Testis (tissue), 3 donors: ENCODE results near the gene ITGB4. TPM values are rescaled to one million over a fixed set of nuclear protein-coding genes. Genes with fewer than 3 reads are reported as not detected.

ENCODE experiments used
- DNase-seq: peaks from one replicate; pipeline ENCODE4 v3.0.0-alpha.2; 2019
- H3K27ac ChIP-seq, 2 donors: fragments of 200-600 bp; sonication (generic); one replicate each; pipeline ENCODE4 v1.5.1; 2019
- H3K27me3 ChIP-seq: fragments of 200-600 bp; sonication (generic); one replicate; pipeline ENCODE4 v1.5.1; 2019
- H3K36me3 ChIP-seq: fragments of 200-600 bp; sonication (generic); one replicate; pipeline ENCODE4 v1.5.1; 2017; ENCODE audit warnings: low read depth; ENCODE audit errors: missing control alignments
- H3K4me1 ChIP-seq: fragments of 200-600 bp; sonication (generic); one replicate; pipeline ENCODE4 v1.5.1; 2019
- H3K4me3 ChIP-seq, 2 donors: fragments of 200-600 bp; sonication (generic); one replicate each; pipeline ENCODE4 v1.5.1; 2017 to 2019
- H3K9me3 ChIP-seq: fragments of 200-600 bp; sonication (generic); one replicate; pipeline ENCODE4 v1.5.1; 2017
- POLR2A ChIP-seq: fragments of 450-650 bp; IDR thresholded peaks from one replicate; pipeline ENCODE4 v1.6.1; 2017; ENCODE audit warnings: antibody characterized with exemption, mild to moderate bottlenecking, moderate library complexity
- WGBS, 2 donors: methylation state at CpG; one replicate each; pipeline ENCODE4 v1.1.5; 2018; 5-methylcytosine and 5-hydroxymethylcytosine counted together
- intact Hi-C: fragments of 100-400 bp; cut with DNase I; formaldehyde crosslinking; loops from one replicate; pipeline ENCODE4 v1.15.1; 2023; ENCODE audit warnings: low total_unique reads
- polyA plus RNA-seq: library from polyadenylated mRNA; stranded (reverse); fragments of 350-450 nt; fragmentation: Illumina TruSeq; extraction: RNeasy Lipid Tissue Mini Kit (QIAGEN cat#74804); gene quantifications from one replicate; pipeline ENCODE4 v1.2.3, GENCODE V29; 2014; ENCODE audit warnings: low read depth, low replicate concordance; ENCODE audit not compliant: insufficient read depth
- total RNA-seq, 2 donors: library from RNA; depleted of rRNA; stranded (reverse); fragments of >200 nt; gene quantifications; one replicate each; pipeline ENCODE4 v1.2.3, GENCODE V29; 2016
- TF ChIP-seq, protein P1 (sequence below), 3 experiments: fragments of 450-650 bp in 2 of 3; fragments of 200-600 bp in 1 of 3; sonication (generic) in 1 of 3; IDR thresholded peaks; one replicate each; pipeline ENCODE4 v1.5.1; 2016 to 2019; ENCODE audit warnings: antibody characterized with exemption in 3 of 3, mild to moderate bottlenecking in 2 of 3, moderate library complexity in 1 of 3

The ITGB4 gene
- total and polyA plus RNA-seq, 3 donors from 2014 or later = 7.6 to 16.4 (median 11.6) TPM

- TF ChIP-seq, protein P1, sequence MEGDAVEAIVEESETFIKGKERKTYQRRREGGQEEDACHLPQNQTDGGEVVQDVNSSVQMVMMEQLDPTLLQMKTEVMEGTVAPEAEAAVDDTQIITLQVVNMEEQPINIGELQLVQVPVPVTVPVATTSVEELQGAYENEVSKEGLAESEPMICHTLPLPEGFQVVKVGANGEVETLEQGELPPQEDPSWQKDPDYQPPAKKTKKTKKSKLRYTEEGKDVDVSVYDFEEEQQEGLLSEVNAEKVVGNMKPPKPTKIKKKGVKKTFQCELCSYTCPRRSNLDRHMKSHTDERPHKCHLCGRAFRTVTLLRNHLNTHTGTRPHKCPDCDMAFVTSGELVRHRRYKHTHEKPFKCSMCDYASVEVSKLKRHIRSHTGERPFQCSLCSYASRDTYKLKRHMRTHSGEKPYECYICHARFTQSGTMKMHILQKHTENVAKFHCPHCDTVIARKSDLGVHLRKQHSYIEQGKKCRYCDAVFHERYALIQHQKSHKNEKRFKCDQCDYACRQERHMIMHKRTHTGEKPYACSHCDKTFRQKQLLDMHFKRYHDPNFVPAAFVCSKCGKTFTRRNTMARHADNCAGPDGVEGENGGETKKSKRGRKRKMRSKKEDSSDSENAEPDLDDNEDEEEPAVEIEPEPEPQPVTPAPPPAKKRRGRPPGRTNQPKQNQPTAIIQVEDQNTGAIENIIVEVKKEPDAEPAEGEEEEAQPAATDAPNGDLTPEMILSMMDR (IDR thresholded peaks at IDR 0.05) = no peak
- TF ChIP-seq POLR2A = no peak
- intact Hi-C loops = no loop called here
- no peaks in the 10 kb centered on the region for H3K27me3 ChIP-seq
- H3K27ac ChIP-seq = no peak overlapping the region
- DNase-seq = no peak
- peaks cover 2% of the 10 kb centered on the region for H3K4me1 ChIP-seq
- no peak overlapping the region for H3K4me3 ChIP-seq
- H3K9me3 ChIP-seq = no peaks in the 10 kb centered on the region
- 97 to 99% methylated on average over 7 of the region's 7 CpGs for WGBS, 2 donors
- H3K36me3 ChIP-seq = no peaks in the 10 kb centered on the region
Measured at GRCh38 chr17:75725504-75725903, 4.2 kb downstream of the ITGB4 start.

DNA sequence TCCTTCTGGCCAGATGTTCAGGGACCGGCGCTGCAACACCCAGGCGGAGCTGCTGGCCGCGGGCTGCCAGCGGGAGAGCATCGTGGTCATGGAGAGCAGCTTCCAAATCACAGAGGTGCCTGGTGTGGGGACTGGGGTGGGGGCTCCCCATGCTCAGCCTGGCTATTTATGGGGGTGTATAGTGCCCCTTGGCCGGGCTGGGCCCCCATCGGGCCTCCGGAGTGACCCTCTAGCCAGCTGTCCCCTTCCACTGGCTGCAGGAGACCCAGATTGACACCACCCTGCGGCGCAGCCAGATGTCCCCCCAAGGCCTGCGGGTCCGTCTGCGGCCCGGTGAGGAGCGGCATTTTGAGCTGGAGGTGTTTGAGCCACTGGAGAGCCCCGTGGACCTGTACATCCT, 6.1 kb downstream of the ITGB4 start:
- no peak overlapping the region for H3K4me3 ChIP-seq
- no peak overlapping the region for H3K27ac ChIP-seq
- no peaks in the 10 kb centered on the region for H3K4me1 ChIP-seq
- no peaks in the 10 kb centered on the region for H3K27me3 ChIP-seq
- intact Hi-C loops = no loop called here
- no peak for DNase-seq
- H3K9me3 ChIP-seq = no peaks in the 10 kb centered on the region
- TF ChIP-seq, protein P1 (IDR thresholded peaks at IDR 0.05) = no peak
- no peak for TF ChIP-seq POLR2A
- 89 to 100% methylated on average over 1 to 18 of the region's 18 CpGs for WGBS, 2 donors
- H3K36me3 ChIP-seq = no peaks in the 10 kb centered on the region

GRCh38 chr17:75729351-75729750, 8.1 kb downstream of the ITGB4 start:
- WGBS, 2 donors = 89 to 96% methylated on average over 5 to 7 of the region's 7 CpGs
- intact Hi-C loops = no loop called here
- DNase-seq = no peak
- H3K4me1 ChIP-seq = no peaks in the 10 kb centered on the region
- H3K4me3 ChIP-seq = no peak overlapping the region
- H3K27ac ChIP-seq = no peak overlapping the region
- no peaks in the 10 kb centered on the region for H3K9me3 ChIP-seq
- no peaks in the 10 kb centered on the region for H3K36me3 ChIP-seq
- no peaks in the 10 kb centered on the region for H3K27me3 ChIP-seq
- no peak for TF ChIP-seq POLR2A
- TF ChIP-seq, protein P1 (IDR thresholded peaks at IDR 0.05) = no peak

DNA sequence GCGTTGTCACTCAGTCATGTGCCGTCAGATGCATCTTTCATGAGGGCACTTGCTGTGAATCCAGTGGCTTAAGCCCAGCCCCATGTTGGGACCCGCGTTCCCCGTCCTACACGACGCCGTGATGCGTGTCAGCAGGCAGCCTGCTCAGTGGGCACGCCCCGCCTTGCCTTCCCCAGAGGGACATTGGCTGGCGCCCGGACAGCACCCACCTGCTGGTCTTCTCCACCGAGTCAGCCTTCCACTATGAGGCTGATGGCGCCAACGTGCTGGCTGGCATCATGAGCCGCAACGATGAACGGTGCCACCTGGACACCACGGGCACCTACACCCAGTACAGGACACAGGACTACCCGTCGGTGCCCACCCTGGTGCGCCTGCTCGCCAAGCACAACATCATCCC, 8.8 kb downstream of the ITGB4 start:
- WGBS, 2 donors = 92 to 96% methylated on average over 8 to 18 of the region's 24 CpGs
- no peak overlapping the region for H3K4me3 ChIP-seq
- no peak for DNase-seq
- no peak overlapping the region for H3K27ac ChIP-seq
- TF ChIP-seq, protein P1 (IDR thresholded peaks at IDR 0.05) = no peak
- TF ChIP-seq POLR2A = no peak
- H3K4me1 ChIP-seq = no peaks in the 10 kb centered on the region
- H3K36me3 ChIP-seq = no peaks in the 10 kb centered on the region
- no peaks in the 10 kb centered on the region for H3K9me3 ChIP-seq
- intact Hi-C loops = no loop called here
- no peaks in the 10 kb centered on the region for H3K27me3 ChIP-seq

DNA sequence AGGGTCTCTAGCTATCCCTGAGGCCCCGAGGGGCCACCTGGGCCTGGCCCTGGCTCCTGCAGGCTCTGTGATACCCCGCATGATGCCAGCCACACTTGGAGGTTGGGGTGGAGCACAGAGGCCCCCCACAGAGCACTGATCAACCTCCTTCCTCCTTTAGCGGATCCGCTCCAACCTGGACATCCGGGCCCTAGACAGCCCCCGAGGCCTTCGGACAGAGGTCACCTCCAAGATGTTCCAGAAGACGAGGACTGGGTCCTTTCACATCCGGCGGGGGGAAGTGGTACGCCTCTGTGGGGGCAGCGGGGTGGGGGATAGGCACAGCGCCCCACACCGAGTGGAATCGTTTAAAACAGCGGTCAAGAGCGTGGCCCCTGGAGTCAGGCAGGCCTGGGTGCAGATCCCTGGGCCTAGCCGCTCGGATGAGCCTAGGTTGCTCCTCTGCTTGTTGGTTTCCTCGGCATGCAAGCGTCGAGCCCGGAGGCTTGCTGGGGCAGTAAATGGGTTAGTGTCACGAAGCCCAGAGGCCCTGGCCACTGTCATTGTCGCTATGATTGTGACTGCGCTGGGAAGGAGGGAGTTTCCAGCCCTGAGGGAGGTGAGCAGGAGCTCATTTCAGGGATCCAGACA, 9.9 kb downstream of the ITGB4 start:
- no peak overlapping the region for H3K27ac ChIP-seq
- 91 to 95% methylated on average over 15 to 26 of the region's 26 CpGs for WGBS, 2 donors
- no peaks in the 10 kb centered on the region for H3K36me3 ChIP-seq

More for the DNA sequence above, 9.9 kb downstream of the ITGB4 start:
- no peak for DNase-seq
- Histone ChIP-seq H3K4me1 (no peaks in the 10 kb centered on the region), H3K9me3 (no peaks in the 10 kb centered on the region), H3K27me3 (no peaks in the 10 kb centered on the region), H3K4me3 (no peak overlapping the region)
- intact Hi-C loops = no loop called here
- no peak for TF ChIP-seq POLR2A
- TF ChIP-seq, protein P1 (IDR thresholded peaks at IDR 0.05) = no peak
